Adipose tissue (tissue), 3 donors: ENCODE data around the gene UBE2E1. TPM values are rescaled to one million over a fixed set of nuclear protein-coding genes. Genes with fewer than 3 reads are reported as not detected.

Experiments
- H3K27ac ChIP-seq: one replicate; pipeline ENCODE4 v1.5.1; 2013; ENCODE audit warnings: low read depth, low read length
- WGBS, 3 donors: extraction: QIAGEN DNeasy Blood & Tissue Kit; methylation state at CpG; one replicate each; pipeline ENCODE4 v1.1.7; 2013; 5-methylcytosine and 5-hydroxymethylcytosine counted together
- polyA plus RNA-seq, 3 donors: library from polyadenylated mRNA; stranded (reverse); fragments of 200-250 nt; gene quantifications; one replicate each; pipeline ENCODE4 v1.2.3, GENCODE V29; 2013
- donor health status: healthy with polysubstance abuse.
- donor health status: Bipolar disorder and iron deficiency.
- donor health status: healthy.

UBE2E1 gene
- 10 to 100 TPM; 28.5 to 94.6 (median 56.5) TPM for polyA plus RNA-seq

DNA sequence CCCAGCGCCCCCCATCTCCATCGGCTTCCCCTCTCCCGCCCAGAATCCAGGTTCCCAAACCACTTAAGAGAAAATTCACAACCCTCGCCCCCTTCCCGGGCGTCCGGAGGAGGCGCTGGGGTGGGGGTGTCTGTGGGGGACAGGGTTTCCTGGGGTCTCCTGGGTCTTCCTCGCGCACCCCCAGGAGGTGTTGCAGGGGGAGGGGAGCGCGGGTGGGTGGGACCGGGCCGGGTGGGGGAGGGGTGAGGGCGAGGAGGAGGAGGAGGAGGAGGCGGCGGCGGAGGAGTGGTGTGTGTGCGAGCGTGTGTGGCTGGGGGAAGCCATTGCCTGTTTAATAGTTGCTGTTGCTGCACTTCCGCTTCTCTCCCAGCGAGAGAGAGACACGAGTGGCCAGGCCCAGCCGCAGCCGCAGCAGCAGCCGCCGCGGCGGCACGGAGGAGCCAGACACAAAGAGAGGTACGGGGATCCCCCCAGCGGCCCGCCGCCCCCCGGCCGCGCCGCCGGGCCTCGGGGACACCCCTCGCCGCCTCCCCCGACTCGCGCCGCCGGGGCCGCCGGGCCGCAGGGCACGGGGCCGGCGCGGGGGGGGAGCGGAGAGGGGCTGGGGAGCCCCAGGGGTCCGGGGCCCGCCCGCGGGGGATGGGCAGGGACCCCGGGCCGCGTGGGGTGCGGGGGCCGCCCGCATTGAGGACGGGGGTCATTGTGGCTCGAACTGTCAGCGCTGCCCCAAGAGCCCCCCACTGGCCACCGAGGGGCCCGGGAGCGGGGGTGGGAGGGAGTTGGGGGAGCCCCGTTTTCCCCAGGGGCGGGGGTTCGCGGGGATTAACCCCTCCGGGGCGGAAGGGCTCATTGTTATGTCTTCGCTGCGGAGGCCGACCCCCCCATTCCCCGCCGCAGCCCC lies at the start of gene UBE2E1:
Gene UBE2E1, plus strand, starts transcription at position 323 of the 901 bp plus-strand sequence. CDS start 1,315 bp downstream, outside the sequence.
- H3K27ac ChIP-seq: peak within 1 kb of the TSS; percentile 54
- 0 to 1% (median 1%) methylated on average over 36 to 80 of the region's 82 CpGs for WGBS, 3 donors

GRCh38 chr3:23756206-23756840 lies 49.4 kb upstream of the UBE2E1 start:
- WGBS, 3 donors: 71 to 81% (median 75%) methylated on average over 3 of the region's 3 CpGs
- H3K27ac ChIP-seq: no peak overlapping the region

DNA sequence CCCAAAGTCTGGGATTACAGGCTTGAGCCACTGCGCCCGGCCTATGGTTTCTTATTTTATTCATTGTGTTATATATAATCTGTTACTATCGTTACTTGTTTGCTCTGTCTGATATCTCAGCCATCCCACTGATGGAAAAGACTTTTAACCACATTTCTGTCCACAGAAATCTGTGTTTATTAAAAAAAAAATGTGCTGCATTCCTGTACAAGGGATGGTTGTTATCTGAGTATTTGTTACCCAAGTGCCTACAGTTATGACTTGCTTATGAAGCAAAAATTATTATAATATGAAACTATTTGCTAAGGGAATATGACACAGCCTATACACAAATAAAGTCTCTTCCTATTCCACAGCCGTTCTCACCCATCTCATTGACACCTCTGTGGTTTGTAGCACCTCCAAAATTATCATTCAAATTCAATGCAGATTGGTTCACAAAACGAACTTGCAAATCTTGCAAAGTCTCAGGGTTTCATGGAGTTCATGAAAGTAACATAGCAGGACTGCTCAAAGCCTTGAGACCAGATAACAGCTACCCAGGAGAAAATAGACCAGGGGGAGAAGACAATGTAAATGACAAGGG lies 47.4 kb upstream of the UBE2E1 start:
- H3K27ac ChIP-seq: no peak overlapping the region
- WGBS, 3 donors: 84 to 91% (median 87%) methylated on average over 5 of the region's 5 CpGs

- 96 to 98% (median 97%) methylated on average over 3 of the region's 3 CpGs for WGBS, 3 donors
- H3K27ac ChIP-seq: no peak overlapping the region
These were observed 45.4 kb upstream of the UBE2E1 start for GRCh38 chr3:23760325-23760724.

DNA sequence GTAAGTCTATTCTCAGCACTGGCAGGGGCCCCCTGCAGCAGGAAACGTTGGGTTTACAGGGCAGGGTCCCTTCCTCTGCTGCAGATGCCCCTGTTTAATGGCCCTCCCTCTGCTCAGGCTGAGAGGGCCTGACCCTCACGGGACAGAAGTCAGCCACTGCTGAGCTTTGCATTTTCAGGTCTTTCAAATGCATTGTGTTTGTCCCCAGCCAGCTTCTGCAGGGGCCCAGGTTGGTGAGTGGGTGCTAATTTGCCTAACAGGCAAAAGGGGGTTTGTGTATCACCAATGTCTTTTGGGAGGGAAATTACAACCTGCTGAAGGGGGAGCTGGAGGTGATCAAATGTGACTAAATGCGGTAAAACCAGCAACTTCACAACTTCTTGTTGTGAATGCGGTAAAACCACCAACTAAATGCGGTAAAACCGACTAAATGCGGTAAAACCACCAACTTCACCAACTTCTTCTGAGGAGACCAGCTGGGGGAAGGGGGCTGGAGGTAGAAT lies 44.8 kb upstream of the UBE2E1 start:
- H3K27ac ChIP-seq: no peak overlapping the region
- WGBS, 3 donors: 66 to 87% (median 70%) methylated on average over 7 of the region's 7 CpGs

GRCh38 chr3:23761440-23761896 lies 44.3 kb upstream of the UBE2E1 start:
- WGBS, 3 donors: 54 to 71% (median 68%) methylated on average over 2 of the region's 2 CpGs
- no peak overlapping the region for H3K27ac ChIP-seq

DNA sequence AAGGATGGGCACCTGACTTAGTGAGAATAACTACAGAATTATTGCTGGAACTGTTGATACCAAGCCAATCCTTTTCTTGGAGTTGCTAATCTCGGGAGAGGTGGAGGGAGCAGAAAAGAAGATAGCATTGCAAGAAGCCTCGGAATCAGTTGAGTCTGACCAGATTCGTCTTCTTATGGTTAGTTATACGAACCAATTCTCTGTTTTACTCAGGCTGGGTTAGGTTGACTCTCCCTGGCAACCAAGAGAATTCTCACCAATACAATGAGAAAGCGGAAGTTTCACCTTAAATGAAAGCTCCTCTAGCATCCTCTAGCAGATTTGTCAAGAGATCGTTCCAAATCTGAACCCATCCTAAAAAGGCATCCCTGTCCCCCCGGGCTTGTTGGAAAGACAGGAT lies 43.5 kb upstream of the UBE2E1 start:
- 82 to 95% (median 84%) methylated on average over 7 of the region's 7 CpGs for WGBS, 3 donors
- H3K27ac ChIP-seq: no peak overlapping the region

- 11 to 48% (median 17%) methylated on average over 12 of the region's 12 CpGs for WGBS, 3 donors
These were observed 42.8 kb upstream of the UBE2E1 start for GRCh38 chr3:23762759-23763477.

DNA sequence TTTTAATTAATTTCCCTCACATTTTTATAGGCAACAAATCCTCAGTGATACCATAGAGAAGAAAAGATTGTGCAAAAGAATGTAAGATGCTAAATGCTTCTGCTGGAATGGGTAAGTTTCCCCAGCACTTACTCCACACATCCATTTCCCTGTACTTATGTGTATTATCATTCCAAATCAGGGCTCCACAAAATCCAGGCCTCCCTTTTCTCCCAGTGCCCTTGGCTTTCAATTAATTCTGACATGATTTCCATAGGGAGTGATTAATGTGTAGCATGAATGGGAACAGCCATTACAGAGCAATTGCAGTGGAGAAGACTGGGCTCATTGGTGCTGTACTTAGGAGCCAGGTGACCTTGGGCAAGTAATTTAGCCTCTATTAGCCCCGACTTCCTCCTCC lies 41.3 kb upstream of the UBE2E1 start:
- 69 to 96% (median 86%) methylated on average over 1 of the region's 1 CpG for WGBS, 3 donors
- H3K27ac ChIP-seq: no peak overlapping the region

More at GRCh38 chr3:23762759-23763477, 42.8 kb upstream of the UBE2E1 start:
- H3K27ac ChIP-seq: no peak overlapping the region

DNA sequence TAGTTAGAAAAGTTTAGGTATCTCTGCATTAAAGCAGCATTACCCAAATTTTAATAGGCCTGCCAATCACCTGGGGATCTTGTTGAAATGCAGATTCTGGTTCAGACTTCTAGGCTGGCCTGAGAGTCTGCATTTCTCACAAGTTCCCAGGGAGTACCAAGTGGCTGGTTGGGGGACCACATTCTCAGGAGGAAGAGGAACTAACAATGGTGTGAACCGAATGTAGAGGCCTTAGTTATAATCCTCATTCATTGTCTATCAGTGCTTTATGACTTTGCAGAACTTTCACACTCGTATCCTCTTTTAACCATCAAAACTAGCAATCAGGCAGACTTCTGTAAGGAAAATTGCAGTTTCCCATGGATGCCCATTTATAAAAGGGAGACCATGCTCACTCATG lies 38.2 kb upstream of the UBE2E1 start:
- 78 to 86% (median 80%) methylated on average over 2 of the region's 2 CpGs for WGBS, 3 donors
- H3K27ac ChIP-seq: no peak overlapping the region

- WGBS, 3 donors: 89 to 92% (median 91%) methylated on average over 13 of the region's 13 CpGs
These were observed 30.4 kb upstream of the UBE2E1 start for GRCh38 chr3:23775254-23775909.

GRCh38 chr3:23776352-23776891 lies 29.3 kb upstream of the UBE2E1 start:
- 56 to 74% (median 62%) methylated on average over 6 of the region's 6 CpGs for WGBS, 3 donors
- H3K27ac ChIP-seq: no peak overlapping the region

More at GRCh38 chr3:23775254-23775909, 30.4 kb upstream of the UBE2E1 start:
- H3K27ac ChIP-seq: no peak overlapping the region

DNA sequence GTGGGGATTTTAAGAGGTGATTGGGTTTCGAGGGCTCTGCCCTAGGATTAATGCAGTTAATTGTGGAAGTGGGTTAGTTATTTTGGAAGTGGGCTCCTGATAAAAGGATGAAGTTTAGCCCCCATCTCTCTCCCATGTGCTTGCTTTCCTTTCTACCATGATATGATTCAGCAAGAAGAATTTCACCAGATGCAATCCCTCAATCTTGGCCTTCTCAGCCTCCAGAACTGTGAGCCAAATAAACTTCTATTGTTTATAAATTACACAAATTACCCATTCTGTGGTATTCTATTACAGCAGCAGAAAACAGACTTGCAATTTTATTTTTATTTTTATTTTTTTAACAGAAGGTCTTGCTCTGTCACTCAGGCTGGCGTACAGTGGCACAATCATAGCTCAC lies 27.3 kb upstream of the UBE2E1 start:
- 90 to 95% (median 91%) methylated on average over 2 of the region's 2 CpGs for WGBS, 3 donors

GRCh38 chr3:23779841-23780240 lies 25.9 kb upstream of the UBE2E1 start:
- H3K27ac ChIP-seq: no peak overlapping the region
- 76 to 84% (median 84%) methylated on average over 3 of the region's 3 CpGs for whole genome bisulfite sequencing, 3 donors

More for the DNA sequence above, 27.3 kb upstream of the UBE2E1 start:
- H3K27ac ChIP-seq: no peak overlapping the region

- 42 to 100% (median 96%) methylated on average over 1 of the region's 1 CpG for WGBS, 3 donors
- H3K27ac ChIP-seq: no peak overlapping the region
These were observed 24.7 kb upstream of the UBE2E1 start for GRCh38 chr3:23781051-23781450.

GRCh38 chr3:23781871-23782270 lies 23.9 kb upstream of the UBE2E1 start:
- 88 to 93% (median 91%) methylated on average over 1 of the region's 1 CpG for WGBS, 3 donors
- H3K27ac ChIP-seq: no peak overlapping the region

GRCh38 chr3:23785097-23785645 lies 20.6 kb upstream of the UBE2E1 start:
- H3K27ac ChIP-seq: no peak overlapping the region
- WGBS, 3 donors: 47 to 66% (median 58%) methylated on average over 6 of the region's 6 CpGs
